Vagina (tissue), 2 donors: ENCODE measurements around the gene SLC39A11.

Experiments
- POLR2AphosphoS5 ChIP-seq, 2 donors: sonication (generic); formaldehyde crosslinking; IDR thresholded peaks; one replicate each; pipeline ENCODE4 v1.9.0; 2017; ENCODE audit warnings: antibody characterized with exemption in 2 of 2, mild to moderate bottlenecking in 2 of 2, low read depth in 1 of 2; ENCODE audit not compliant: insufficient read depth in 1 of 2
- TF ChIP-seq, protein P1 (sequence below), 3 experiments: fragments of 450-650 bp in 2 of 3; fragments of 200-600 bp in 1 of 3; sonication (generic) in 1 of 3; IDR thresholded peaks; one replicate each; pipeline ENCODE4 v1.5.1; 2017 to 2019; ENCODE audit warnings: antibody characterized with exemption in 3 of 3, mild to moderate bottlenecking in 2 of 3, moderate library complexity in 2 of 3

DNA sequence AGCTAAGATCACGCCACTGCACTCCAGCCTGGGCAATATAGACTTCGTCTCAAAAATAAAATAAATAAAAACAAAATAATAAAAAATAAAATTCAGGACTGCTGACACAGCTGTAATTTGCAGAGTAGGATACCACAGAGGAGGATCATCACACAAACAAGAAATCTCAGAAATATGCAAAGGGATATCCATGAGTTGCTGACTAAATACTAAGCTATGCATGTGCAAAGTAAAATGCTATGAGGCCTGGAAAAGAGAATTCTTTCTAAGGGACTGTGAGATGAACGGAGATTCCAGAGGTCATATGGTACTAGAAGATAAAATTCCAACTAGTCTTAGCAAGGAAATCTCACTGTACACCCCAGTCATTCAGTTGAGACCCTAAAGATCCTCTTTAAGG is 74.8 kb downstream of the SLC39A11 start:
- TF ChIP-seq, protein P1, sequence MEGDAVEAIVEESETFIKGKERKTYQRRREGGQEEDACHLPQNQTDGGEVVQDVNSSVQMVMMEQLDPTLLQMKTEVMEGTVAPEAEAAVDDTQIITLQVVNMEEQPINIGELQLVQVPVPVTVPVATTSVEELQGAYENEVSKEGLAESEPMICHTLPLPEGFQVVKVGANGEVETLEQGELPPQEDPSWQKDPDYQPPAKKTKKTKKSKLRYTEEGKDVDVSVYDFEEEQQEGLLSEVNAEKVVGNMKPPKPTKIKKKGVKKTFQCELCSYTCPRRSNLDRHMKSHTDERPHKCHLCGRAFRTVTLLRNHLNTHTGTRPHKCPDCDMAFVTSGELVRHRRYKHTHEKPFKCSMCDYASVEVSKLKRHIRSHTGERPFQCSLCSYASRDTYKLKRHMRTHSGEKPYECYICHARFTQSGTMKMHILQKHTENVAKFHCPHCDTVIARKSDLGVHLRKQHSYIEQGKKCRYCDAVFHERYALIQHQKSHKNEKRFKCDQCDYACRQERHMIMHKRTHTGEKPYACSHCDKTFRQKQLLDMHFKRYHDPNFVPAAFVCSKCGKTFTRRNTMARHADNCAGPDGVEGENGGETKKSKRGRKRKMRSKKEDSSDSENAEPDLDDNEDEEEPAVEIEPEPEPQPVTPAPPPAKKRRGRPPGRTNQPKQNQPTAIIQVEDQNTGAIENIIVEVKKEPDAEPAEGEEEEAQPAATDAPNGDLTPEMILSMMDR (IDR thresholded peaks at IDR 0.05): no peak
- TF ChIP-seq POLR2AphosphoS5 (IDR thresholded peaks at IDR 0.05; ENCODE audit: insufficient read depth in 1 of 2, low read depth in 1 of 2): no peak
